GM12878 (cell line): ENCODE results near the gene POLE4. TPM values are rescaled to one million over a fixed set of nuclear protein-coding genes. Genes with fewer than 3 reads are reported as not detected.

Source experiments
- ATF7 ChIP-seq: fragments of 450-650 bp; IDR thresholded peaks from 2 replicates; pipeline ENCODE4 v1.6.1; 2016; ENCODE audit warnings: low read depth, mild to moderate bottlenecking
- CEBPB ChIP-seq, 2 experiments: fragments of 150-350 bp in 1 of 2; IDR thresholded peaks; 2 replicates each; pipeline ENCODE4 v1.6.1; 2012 to 2014; ENCODE audit warnings: low read depth in 2 of 2, low read length in 2 of 2, borderline replicate concordance in 1 of 2, inconsistent platforms in 1 of 2
- CREB1 ChIP-seq: IDR thresholded peaks from 2 replicates; pipeline ENCODE4 v1.6.1; 2012; ENCODE audit warnings: low read depth, mild to moderate bottlenecking, inconsistent platforms
- FOXK2 ChIP-seq: fragments of 450-650 bp; IDR thresholded peaks from 2 replicates; pipeline ENCODE4 v1.6.1; 2017; ENCODE audit warnings: mild to moderate bottlenecking, moderate library complexity
- IRF4 ChIP-seq: IDR thresholded peaks from 2 replicates; pipeline ENCODE4 v1.6.1; 2011; ENCODE audit warnings: low read depth, low read length
- KDM1A ChIP-seq: fragments of 200-600 bp; sonication (generic); IDR thresholded peaks from 2 replicates; pipeline ENCODE4 v1.6.1; 2016; ENCODE audit warnings: borderline replicate concordance
- LARP7 ChIP-seq: fragments of 450-650 bp; IDR thresholded peaks from 2 replicates; pipeline ENCODE4 v1.6.1; 2017; ENCODE audit warnings: mild to moderate bottlenecking
- MEF2B ChIP-seq: fragments of 450-650 bp; IDR thresholded peaks from 2 replicates; pipeline ENCODE4 v1.6.1; 2018; ENCODE audit warnings: mild to moderate bottlenecking, moderate library complexity; ENCODE audit not compliant: partially characterized antibody, poor library complexity, severe bottlenecking
- NFIC ChIP-seq: IDR thresholded peaks from 2 replicates; pipeline ENCODE4 v1.6.1; 2012; ENCODE audit warnings: low read depth, mild to moderate bottlenecking, inconsistent platforms, low read length, moderate library complexity
- NRF1 ChIP-seq: conservative IDR thresholded peaks from 2 replicates; pipeline ENCODE4 v1.6.1; 2011; ENCODE audit warnings: mild to moderate bottlenecking, low read depth, low read length, improper control_type of control experiment
- POLR2A ChIP-seq: IDR thresholded peaks from 2 replicates; pipeline ENCODE4 v1.6.1; 2011; ENCODE audit warnings: low read depth, mild to moderate bottlenecking, low read length
- RCOR1 ChIP-seq: conservative IDR thresholded peaks from 2 replicates; pipeline ENCODE4 v1.6.1; 2012; ENCODE audit warnings: low read depth, low read length, improper control_type of control experiment
- RUNX3 ChIP-seq: IDR thresholded peaks from 2 replicates; pipeline ENCODE4 v1.6.1; 2012; ENCODE audit warnings: low read length, inconsistent platforms
- SUPT20H ChIP-seq: IDR thresholded peaks from 2 replicates; pipeline ENCODE4 v1.6.1; 2011; ENCODE audit warnings: low read depth, mild to moderate bottlenecking, low read length, moderate library complexity, borderline replicate concordance; ENCODE audit not compliant: control insufficient read depth
- TARDBP ChIP-seq: IDR thresholded peaks from 2 replicates; pipeline ENCODE4 v1.6.1; 2016; ENCODE audit warnings: borderline replicate concordance
- USF1 ChIP-seq: IDR thresholded peaks from 2 replicates; pipeline ENCODE4 v1.6.1; 2011; ENCODE audit warnings: borderline replicate concordance, low read depth, mild to moderate bottlenecking, moderate library complexity, mixed read lengths, low read length; ENCODE audit not compliant: insufficient read depth; ENCODE audit errors: extremely low read length
- ZNF384 ChIP-seq: IDR thresholded peaks from 2 replicates; pipeline ENCODE4 v1.6.1; 2012; ENCODE audit warnings: low read depth, mild to moderate bottlenecking, low read length, improper control_type of control experiment, borderline replicate concordance
- ZNF622 ChIP-seq: fragments of 450-650 bp; IDR thresholded peaks from 2 replicates; pipeline ENCODE4 v1.6.1; 2017; ENCODE audit warnings: mild to moderate bottlenecking, inconsistent platforms
- polyA plus RNA-seq, 11 experiments: library from polyadenylated mRNA; depleted of rRNA in 4 of 11; unstranded in 6 of 11; stranded (reverse) in 5 of 11; fragments of >200 nt; fragmentation: Nextera tagmentation in 4 of 11; fragmentation: Illumina TruSeq in 1 of 11; extraction: Ambion mirVana in 4 of 11; extraction: Trizol in 1 of 11; gene quantifications; 1 replicate in 1 of 11; 2 replicates in 10 of 11; pipeline versions ENCODE4 v1.2.1 to v1.2.3, GENCODE V29; 2011 to 2016; ENCODE audit warnings: inconsistent platforms in 2 of 11, missing spikeins in 2 of 11, low read depth in 1 of 11
- total RNA-seq, 4 experiments: library from RNA; depleted of rRNA in 3 of 4; stranded (reverse); fragments of >200 nt in 3 of 4; fragmentation: Illumina TruSeq in 1 of 4; extraction: Trizol in 1 of 4; gene quantifications; 2 replicates each; pipeline versions ENCODE4 v1.2.1 to v1.2.3, GENCODE V29; 2013 to 2021
- TF ChIP-seq, protein P1 (sequence below): IDR thresholded peaks from 2 replicates; pipeline ENCODE4 v1.6.1; 2012; ENCODE audit warnings: low read depth, low read length, improper control_type of control experiment
- TF ChIP-seq, protein P2 (sequence below): IDR thresholded peaks from 2 replicates; pipeline ENCODE4 v1.6.1; 2012; ENCODE audit warnings: low read depth, low read length, improper control_type of control experiment
- TF ChIP-seq, protein P3 (sequence below): fragments of 150-350 bp; IDR thresholded peaks from 2 replicates; pipeline ENCODE4 v1.6.1; 2016; ENCODE audit warnings: low read depth, low read length
- TF ChIP-seq, protein P4 (sequence below): IDR thresholded peaks from 2 replicates; pipeline ENCODE4 v1.6.1; 2012; ENCODE audit warnings: mild to moderate bottlenecking, low read depth, low read length

The POLE4 gene
- total and polyA plus RNA-seq, 10 of the 15 experiments (the other 5 are each of a cell fraction or from before 2014, with no cell fraction given): 38.5 to 221 (median 66.8) TPM

GRCh38 chr2:74958274-74959105, at the start of gene POLE4 (continued):
- TF ChIP-seq USF1 (no peak), IRF4 (no peak), MEF2B (peak; percentile 26), CREB1 (0 out of 2 replicates have a peak, but pooled peaks have one; percentile 11), SUPT20H (no peak), POLR2A (peak; percentile 98), RCOR1 (no peak), ZNF622 (no peak), NFIC (no peak), ZNF384 (no peak), FOXK2 (no peak), TARDBP (no peak), CEBPB (IDR thresholded peaks at IDR 0.05; ENCODE audit: borderline replicate concordance in 1 of 2, low read depth in 2 of 2, low read length in 2 of 2) (no peak), NRF1 (peak; percentile 51), KDM1A (no peak), RUNX3 (peak; percentile 26; the same call in 1 of the 2 replicates), LARP7 (peak; percentile 92), ATF7 (no peak)
- TF ChIP-seq, protein P1, sequence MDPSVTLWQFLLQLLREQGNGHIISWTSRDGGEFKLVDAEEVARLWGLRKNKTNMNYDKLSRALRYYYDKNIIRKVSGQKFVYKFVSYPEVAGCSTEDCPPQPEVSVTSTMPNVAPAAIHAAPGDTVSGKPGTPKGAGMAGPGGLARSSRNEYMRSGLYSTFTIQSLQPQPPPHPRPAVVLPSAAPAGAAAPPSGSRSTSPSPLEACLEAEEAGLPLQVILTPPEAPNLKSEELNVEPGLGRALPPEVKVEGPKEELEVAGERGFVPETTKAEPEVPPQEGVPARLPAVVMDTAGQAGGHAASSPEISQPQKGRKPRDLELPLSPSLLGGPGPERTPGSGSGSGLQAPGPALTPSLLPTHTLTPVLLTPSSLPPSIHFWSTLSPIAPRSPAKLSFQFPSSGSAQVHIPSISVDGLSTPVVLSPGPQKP: no peak
- TF ChIP-seq, protein P2, sequence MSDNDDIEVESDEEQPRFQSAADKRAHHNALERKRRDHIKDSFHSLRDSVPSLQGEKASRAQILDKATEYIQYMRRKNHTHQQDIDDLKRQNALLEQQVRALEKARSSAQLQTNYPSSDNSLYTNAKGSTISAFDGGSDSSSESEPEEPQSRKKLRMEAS: peak; percentile 82
- TF ChIP-seq, protein P3, sequence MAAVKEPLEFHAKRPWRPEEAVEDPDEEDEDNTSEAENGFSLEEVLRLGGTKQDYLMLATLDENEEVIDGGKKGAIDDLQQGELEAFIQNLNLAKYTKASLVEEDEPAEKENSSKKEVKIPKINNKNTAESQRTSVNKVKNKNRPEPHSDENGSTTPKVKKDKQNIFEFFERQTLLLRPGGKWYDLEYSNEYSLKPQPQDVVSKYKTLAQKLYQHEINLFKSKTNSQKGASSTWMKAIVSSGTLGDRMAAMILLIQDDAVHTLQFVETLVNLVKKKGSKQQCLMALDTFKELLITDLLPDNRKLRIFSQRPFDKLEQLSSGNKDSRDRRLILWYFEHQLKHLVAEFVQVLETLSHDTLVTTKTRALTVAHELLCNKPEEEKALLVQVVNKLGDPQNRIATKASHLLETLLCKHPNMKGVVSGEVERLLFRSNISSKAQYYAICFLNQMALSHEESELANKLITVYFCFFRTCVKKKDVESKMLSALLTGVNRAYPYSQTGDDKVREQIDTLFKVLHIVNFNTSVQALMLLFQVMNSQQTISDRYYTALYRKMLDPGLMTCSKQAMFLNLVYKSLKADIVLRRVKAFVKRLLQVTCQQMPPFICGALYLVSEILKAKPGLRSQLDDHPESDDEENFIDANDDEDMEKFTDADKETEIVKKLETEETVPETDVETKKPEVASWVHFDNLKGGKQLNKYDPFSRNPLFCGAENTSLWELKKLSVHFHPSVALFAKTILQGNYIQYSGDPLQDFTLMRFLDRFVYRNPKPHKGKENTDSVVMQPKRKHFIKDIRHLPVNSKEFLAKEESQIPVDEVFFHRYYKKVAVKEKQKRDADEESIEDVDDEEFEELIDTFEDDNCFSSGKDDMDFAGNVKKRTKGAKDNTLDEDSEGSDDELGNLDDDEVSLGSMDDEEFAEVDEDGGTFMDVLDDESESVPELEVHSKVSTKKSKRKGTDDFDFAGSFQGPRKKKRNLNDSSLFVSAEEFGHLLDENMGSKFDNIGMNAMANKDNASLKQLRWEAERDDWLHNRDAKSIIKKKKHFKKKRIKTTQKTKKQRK: no peak
- TF ChIP-seq, protein P4, sequence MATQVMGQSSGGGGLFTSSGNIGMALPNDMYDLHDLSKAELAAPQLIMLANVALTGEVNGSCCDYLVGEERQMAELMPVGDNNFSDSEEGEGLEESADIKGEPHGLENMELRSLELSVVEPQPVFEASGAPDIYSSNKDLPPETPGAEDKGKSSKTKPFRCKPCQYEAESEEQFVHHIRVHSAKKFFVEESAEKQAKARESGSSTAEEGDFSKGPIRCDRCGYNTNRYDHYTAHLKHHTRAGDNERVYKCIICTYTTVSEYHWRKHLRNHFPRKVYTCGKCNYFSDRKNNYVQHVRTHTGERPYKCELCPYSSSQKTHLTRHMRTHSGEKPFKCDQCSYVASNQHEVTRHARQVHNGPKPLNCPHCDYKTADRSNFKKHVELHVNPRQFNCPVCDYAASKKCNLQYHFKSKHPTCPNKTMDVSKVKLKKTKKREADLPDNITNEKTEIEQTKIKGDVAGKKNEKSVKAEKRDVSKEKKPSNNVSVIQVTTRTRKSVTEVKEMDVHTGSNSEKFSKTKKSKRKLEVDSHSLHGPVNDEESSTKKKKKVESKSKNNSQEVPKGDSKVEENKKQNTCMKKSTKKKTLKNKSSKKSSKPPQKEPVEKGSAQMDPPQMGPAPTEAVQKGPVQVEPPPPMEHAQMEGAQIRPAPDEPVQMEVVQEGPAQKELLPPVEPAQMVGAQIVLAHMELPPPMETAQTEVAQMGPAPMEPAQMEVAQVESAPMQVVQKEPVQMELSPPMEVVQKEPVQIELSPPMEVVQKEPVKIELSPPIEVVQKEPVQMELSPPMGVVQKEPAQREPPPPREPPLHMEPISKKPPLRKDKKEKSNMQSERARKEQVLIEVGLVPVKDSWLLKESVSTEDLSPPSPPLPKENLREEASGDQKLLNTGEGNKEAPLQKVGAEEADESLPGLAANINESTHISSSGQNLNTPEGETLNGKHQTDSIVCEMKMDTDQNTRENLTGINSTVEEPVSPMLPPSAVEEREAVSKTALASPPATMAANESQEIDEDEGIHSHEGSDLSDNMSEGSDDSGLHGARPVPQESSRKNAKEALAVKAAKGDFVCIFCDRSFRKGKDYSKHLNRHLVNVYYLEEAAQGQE: no peak
